HL-60 (cell line): ENCODE results near the gene CETN3.

Experiments
- TF ChIP-seq, protein P1 (sequence below): IDR thresholded peaks from one replicate; pipeline ENCODE4 v1.5.1; 2011; ENCODE audit warnings: low read length, control low read depth, inconsistent platforms; ENCODE audit not compliant: insufficient read depth
- TF ChIP-seq, protein P2 (sequence below): IDR thresholded peaks from 2 replicates; pipeline ENCODE4 v1.6.1; 2012; ENCODE audit warnings: low read depth; ENCODE audit not compliant: insufficient replicate concordance

DNA sequence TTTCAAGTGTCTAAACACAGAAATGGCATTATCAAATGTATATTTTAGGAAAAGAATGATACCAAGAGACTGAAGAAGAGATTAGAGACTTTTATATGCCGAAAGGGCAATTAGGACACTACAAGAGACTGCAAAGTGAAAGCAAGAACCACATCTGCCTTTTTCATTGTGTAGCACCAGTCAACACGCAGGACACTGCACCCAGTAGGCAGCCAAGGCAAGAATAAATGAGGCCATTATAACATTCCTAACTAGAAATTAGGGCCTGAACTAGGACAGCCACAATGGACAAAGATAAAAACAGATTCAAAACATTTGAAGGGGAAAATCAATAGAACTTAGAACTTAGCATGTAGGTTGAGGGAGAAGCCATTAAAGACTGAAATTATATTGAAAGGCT is 10.8 kb downstream of the CETN3 start:
- TF ChIP-seq, protein P1, sequence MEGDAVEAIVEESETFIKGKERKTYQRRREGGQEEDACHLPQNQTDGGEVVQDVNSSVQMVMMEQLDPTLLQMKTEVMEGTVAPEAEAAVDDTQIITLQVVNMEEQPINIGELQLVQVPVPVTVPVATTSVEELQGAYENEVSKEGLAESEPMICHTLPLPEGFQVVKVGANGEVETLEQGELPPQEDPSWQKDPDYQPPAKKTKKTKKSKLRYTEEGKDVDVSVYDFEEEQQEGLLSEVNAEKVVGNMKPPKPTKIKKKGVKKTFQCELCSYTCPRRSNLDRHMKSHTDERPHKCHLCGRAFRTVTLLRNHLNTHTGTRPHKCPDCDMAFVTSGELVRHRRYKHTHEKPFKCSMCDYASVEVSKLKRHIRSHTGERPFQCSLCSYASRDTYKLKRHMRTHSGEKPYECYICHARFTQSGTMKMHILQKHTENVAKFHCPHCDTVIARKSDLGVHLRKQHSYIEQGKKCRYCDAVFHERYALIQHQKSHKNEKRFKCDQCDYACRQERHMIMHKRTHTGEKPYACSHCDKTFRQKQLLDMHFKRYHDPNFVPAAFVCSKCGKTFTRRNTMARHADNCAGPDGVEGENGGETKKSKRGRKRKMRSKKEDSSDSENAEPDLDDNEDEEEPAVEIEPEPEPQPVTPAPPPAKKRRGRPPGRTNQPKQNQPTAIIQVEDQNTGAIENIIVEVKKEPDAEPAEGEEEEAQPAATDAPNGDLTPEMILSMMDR: no peak
- TF ChIP-seq, protein P2, sequence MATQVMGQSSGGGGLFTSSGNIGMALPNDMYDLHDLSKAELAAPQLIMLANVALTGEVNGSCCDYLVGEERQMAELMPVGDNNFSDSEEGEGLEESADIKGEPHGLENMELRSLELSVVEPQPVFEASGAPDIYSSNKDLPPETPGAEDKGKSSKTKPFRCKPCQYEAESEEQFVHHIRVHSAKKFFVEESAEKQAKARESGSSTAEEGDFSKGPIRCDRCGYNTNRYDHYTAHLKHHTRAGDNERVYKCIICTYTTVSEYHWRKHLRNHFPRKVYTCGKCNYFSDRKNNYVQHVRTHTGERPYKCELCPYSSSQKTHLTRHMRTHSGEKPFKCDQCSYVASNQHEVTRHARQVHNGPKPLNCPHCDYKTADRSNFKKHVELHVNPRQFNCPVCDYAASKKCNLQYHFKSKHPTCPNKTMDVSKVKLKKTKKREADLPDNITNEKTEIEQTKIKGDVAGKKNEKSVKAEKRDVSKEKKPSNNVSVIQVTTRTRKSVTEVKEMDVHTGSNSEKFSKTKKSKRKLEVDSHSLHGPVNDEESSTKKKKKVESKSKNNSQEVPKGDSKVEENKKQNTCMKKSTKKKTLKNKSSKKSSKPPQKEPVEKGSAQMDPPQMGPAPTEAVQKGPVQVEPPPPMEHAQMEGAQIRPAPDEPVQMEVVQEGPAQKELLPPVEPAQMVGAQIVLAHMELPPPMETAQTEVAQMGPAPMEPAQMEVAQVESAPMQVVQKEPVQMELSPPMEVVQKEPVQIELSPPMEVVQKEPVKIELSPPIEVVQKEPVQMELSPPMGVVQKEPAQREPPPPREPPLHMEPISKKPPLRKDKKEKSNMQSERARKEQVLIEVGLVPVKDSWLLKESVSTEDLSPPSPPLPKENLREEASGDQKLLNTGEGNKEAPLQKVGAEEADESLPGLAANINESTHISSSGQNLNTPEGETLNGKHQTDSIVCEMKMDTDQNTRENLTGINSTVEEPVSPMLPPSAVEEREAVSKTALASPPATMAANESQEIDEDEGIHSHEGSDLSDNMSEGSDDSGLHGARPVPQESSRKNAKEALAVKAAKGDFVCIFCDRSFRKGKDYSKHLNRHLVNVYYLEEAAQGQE: no peak
